ENCODE data around the gene ATG2B. TPM values are rescaled to one million over a fixed set of nuclear protein-coding genes. Genes with fewer than 3 reads are reported as not detected.

ATG2B gene
- total and polyA plus RNA-seq, 2 of the 4 experiments (the other 2 are of a cell fraction), result 6.9 to 22.0 TPM

DNA sequence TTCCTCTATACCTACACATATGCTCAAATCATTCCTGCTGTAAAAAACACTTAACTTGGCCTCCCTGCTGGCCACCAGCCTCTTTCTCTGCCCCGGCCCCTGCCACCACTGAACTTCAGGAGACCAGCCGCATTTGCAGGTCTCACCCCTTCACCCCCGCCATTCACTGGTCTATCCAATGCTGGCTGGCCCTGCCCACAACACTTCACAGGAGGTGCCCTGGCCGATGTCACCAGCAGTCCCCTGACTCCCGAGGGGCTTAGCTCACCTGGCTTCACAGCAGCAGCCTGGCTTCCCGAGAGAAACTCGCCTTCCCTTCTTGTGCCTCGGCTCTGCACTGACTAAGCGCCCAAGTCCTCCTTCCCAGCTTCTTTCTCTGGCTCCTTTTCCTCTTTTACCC lies 36.3 kb upstream of the ATG2B start:
- no peak overlapping the region for H4K91ac ChIP-seq (ENCODE audit: insufficient read depth, low read depth, low read length)
- no peaks in the 10 kb centered on the region; the same call in 1 of the 2 replicates for H3K9me1 ChIP-seq (ENCODE audit: insufficient read depth, low read length)
- H2BK15ac ChIP-seq (ENCODE audit: low read depth, low read length), result no peak overlapping the region
- H3K27ac ChIP-seq (ENCODE audit: insufficient read depth, low read length), result no peak overlapping the region
- H3K4me2 ChIP-seq (ENCODE audit: low read depth, low read length), result no peak overlapping the region
- ChIA-PET CTCF (no interaction called here), POLR2A (ENCODE audit: unreplicated experiment) (no interaction called here)
- no peak overlapping the region for H4K5ac ChIP-seq (ENCODE audit: low read depth, low read length)
- H3K36me3 ChIP-seq (ENCODE audit: control insufficient read depth, insufficient read depth, low read length), result no peaks in the 10 kb centered on the region
- no peak overlapping the region for H2BK120ac ChIP-seq (ENCODE audit: low read depth, low read length)
- DNase-seq (no peak), ATAC-seq (ENCODE audit: low read depth) (no peak)
- dilution Hi-C loops (cut with HindIII; ENCODE audit: low sequenced_read_pairs, unreplicated experiment), result no loop called here
- no TSS peak for BruUV-seq (replicated peaks)
- in situ Hi-C loops (cut with MboI; ENCODE audit: low sequenced_read_pairs), result no loop called here
- no peaks in the 10 kb centered on the region for H3K9me3 ChIP-seq (ENCODE audit: control insufficient read depth, insufficient read depth, low read length)
- no peaks in the 10 kb centered on the region for H4K20me1 ChIP-seq (ENCODE audit: insufficient read depth, low read length)
- H2AFZ ChIP-seq (replicated peaks; ENCODE audit: low read length, poor library complexity), result no peak overlapping the region
- no peak overlapping the region for H3K9ac ChIP-seq (ENCODE audit: low read depth, low read length)
- H3K18ac ChIP-seq (ENCODE audit: low read depth, low read length), result no peak overlapping the region
- TF ChIP-seq MXI1 (IDR thresholded peaks at IDR 0.05; ENCODE audit: borderline replicate concordance, low read depth, low read length) (no peak), POLR2A (IDR thresholded peaks at IDR 0.05; ENCODE audit: low read depth, low read length) (no peak), RCOR1 (IDR thresholded peaks at IDR 0.05; ENCODE audit: insufficient replicate concordance, low read length) (no peak), FOS (IDR thresholded peaks at IDR 0.05; ENCODE audit: low read depth, low read length) (no peak), RAD21 (IDR thresholded peaks at IDR 0.05; ENCODE audit: low read length) (no peak), RFX5 (IDR thresholded peaks at IDR 0.05; ENCODE audit: low read depth, low read length) (no peak), SMC3 (IDR thresholded peaks at IDR 0.05; ENCODE audit: low read depth, low read length) (no peak), MAFK (IDR thresholded peaks at IDR 0.05; ENCODE audit: low read depth, low read length) (no peak), NFE2L2 (IDR thresholded peaks at IDR 0.05; ENCODE audit: low read depth, low read length) (no peak), CEBPB (IDR thresholded peaks at IDR 0.05; ENCODE audit: low read depth, low read length) (no peak), BHLHE40 (IDR thresholded peaks at IDR 0.05; ENCODE audit: low read depth, low read length) (no peak), CHD1 (IDR thresholded peaks at IDR 0.05; ENCODE audit: low read depth, low read length) (no peak), MAZ (IDR thresholded peaks at IDR 0.05; ENCODE audit: borderline replicate concordance, low read depth, low read length) (no peak)
- TF ChIP-seq, protein P1, sequence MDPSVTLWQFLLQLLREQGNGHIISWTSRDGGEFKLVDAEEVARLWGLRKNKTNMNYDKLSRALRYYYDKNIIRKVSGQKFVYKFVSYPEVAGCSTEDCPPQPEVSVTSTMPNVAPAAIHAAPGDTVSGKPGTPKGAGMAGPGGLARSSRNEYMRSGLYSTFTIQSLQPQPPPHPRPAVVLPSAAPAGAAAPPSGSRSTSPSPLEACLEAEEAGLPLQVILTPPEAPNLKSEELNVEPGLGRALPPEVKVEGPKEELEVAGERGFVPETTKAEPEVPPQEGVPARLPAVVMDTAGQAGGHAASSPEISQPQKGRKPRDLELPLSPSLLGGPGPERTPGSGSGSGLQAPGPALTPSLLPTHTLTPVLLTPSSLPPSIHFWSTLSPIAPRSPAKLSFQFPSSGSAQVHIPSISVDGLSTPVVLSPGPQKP (IDR thresholded peaks at IDR 0.05; ENCODE audit: borderline replicate concordance, low read depth, low read length), result no peak
- TF ChIP-seq, protein P2, sequence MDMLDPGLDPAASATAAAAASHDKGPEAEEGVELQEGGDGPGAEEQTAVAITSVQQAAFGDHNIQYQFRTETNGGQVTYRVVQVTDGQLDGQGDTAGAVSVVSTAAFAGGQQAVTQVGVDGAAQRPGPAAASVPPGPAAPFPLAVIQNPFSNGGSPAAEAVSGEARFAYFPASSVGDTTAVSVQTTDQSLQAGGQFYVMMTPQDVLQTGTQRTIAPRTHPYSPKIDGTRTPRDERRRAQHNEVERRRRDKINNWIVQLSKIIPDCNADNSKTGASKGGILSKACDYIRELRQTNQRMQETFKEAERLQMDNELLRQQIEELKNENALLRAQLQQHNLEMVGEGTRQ (IDR thresholded peaks at IDR 0.05; ENCODE audit: low read depth, low read length), result no peak
- TF ChIP-seq, protein P3, sequence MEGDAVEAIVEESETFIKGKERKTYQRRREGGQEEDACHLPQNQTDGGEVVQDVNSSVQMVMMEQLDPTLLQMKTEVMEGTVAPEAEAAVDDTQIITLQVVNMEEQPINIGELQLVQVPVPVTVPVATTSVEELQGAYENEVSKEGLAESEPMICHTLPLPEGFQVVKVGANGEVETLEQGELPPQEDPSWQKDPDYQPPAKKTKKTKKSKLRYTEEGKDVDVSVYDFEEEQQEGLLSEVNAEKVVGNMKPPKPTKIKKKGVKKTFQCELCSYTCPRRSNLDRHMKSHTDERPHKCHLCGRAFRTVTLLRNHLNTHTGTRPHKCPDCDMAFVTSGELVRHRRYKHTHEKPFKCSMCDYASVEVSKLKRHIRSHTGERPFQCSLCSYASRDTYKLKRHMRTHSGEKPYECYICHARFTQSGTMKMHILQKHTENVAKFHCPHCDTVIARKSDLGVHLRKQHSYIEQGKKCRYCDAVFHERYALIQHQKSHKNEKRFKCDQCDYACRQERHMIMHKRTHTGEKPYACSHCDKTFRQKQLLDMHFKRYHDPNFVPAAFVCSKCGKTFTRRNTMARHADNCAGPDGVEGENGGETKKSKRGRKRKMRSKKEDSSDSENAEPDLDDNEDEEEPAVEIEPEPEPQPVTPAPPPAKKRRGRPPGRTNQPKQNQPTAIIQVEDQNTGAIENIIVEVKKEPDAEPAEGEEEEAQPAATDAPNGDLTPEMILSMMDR (conservative IDR thresholded peaks at IDR 0.05; ENCODE audit: low read depth, low read length), result no peak
- no peak overlapping the region for H3K56ac ChIP-seq (ENCODE audit: extremely low read depth, insufficient read depth, low read length)
- no peak overlapping the region for H2AK5ac ChIP-seq (ENCODE audit: low read depth, low read length)
- WGBS, 2 experiments (ENCODE audit: extremely low coverage in 2 of 2, insufficient read length in 1 of 2), result 39% methylated on average over 2 of the region's 9 CpGs; no CpG with 5 or more reads in 1 of the 2 experiments
- H3K4ac ChIP-seq (ENCODE audit: low read depth, low read length), result no peak overlapping the region
- no peak overlapping the region for H2BK20ac ChIP-seq (ENCODE audit: low read depth, low read length)
- H2BK5ac ChIP-seq (ENCODE audit: low read depth, low read length, poor library complexity, severe bottlenecking), result no peak overlapping the region
- intact Hi-C loops (cut with micrococcal nuclease), result no loop called here
- no peak overlapping the region for H2AK9ac ChIP-seq (replicated peaks; ENCODE audit: low read depth, low read length, poor library complexity)
- no peak overlapping the region for H4K8ac ChIP-seq (ENCODE audit: low read depth in 2 of 2, low read length in 2 of 2)
- H3K4me1 ChIP-seq (ENCODE audit: control insufficient read depth, insufficient read depth, low read length), result no peaks in the 10 kb centered on the region
- H3K79me1 ChIP-seq (ENCODE audit: low read depth in 1 of 2, low read length in 2 of 2), result no peaks in the 10 kb centered on the region
- peaks cover 37% of the 10 kb centered on the region for H3K27me3 ChIP-seq (ENCODE audit: control insufficient read depth, insufficient read depth, low read length)
- no peak overlapping the region for H3K4me3 ChIP-seq (ENCODE audit: insufficient read depth, low read depth, low read length)
- H3K23ac ChIP-seq (ENCODE audit: low read depth, low read length), result no peak overlapping the region
- H3K14ac ChIP-seq (replicated peaks; ENCODE audit: low read depth, low read length), result no peak overlapping the region

All from IMR-90 (cell line).